ENCODE results near the gene SEMA4B.
"Not testable (repeated sequence)": the region's sequence is repeated elsewhere in the genome, so short reads cannot be mapped to it uniquely, and the experiment has no call there.

Gene SEMA4B

DNA sequence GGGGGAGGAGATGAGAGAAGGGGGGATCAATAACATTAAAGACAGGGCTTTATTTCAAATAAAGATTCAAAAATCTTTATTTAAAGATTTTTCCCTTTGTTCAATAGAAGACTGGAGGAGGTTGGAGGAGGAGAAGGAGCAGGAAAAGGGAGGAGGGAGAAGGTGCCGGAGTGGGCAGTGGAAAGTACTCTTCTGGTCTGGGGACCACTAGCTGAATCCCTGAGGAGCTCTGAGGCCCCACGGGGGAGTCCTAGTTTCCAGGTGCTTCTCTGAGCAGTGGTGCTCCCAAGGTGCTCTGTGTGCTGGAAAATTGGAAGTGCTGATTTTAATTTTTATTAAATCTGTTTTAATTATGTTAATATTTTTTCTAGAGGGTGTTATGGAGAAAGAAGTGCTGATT lies 19.4 kb upstream of the SEMA4B start:
- DNase-seq: no peak

DNA sequence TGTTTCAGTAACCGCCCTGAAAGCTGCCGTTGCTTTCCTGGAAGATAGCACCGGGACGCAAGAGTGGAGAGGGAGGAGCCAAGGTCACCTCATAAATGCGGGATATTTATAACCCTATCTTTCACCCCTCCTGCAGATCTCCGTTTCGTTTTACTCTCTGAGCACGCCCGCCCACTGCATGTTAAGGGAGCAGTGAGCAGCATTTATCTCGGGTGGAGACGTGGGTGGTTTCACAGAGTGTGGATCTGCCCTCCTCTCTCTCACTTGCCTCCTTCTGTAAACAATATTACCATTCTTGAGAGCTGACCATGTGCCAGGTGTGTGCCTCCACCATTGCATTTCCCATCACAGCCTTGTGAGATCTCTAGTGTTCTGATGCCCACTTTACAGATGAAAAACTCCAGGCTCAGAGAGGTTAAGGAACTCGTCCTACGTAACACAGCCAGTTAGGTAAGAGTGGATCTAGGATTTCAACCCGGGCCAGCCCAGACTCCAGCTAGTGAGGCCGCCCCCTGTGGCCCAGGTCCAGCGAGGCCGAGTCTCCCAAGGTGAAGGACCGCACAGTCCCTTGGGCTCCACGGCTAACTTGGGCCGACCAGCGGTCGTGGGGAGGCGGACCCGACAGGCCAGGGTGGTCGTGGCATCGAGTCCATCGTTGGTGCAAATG lies 16.9 kb upstream of the SEMA4B start:
- DNase-seq: peak; percentile 22

DNA sequence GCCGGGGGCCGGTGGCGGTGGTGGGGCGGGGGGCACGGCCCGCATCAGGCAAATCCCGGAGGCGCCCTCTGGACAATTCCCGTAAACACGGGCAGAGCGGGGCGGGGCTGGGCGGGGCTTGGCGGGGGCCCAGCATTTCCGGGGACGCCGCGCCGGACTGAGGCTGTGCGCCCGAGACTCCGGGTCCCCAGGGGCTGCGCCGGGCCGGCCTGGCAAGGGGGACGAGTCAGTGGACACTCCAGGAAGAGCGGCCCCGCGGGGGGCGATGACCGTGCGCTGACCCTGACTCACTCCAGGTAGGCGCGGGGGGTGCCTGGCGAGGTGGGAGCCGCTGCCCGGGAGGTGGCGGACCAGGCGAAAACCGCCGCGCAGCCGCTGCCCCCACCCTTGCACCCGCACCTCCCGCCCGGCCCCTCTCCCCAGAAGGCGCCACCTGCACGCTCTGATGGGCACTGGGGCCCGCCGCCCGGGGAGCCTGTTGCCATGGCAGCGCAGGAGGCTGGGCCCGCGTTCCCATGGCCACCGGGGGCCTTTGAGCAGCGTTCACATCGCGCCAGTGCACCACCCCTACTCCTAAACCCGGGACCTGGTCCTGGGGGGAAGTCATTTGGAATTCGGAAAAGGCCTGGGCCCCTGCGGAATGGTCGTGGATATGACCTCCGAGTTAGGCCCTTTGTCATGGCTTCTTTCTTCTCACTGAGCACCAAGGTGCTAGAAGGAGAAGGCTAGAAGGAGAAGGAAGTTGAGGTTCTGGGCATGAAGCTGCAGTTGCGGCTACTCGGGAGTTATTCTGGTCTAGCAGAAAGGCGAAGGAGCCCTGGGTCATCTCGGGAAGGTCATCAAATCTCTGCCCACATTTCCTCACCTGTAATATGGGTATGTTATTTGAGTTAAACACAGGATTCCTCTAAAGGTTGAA lies 16.1 kb upstream of the SEMA4B start:
- peak; percentile 48 for DNase-seq

DNA sequence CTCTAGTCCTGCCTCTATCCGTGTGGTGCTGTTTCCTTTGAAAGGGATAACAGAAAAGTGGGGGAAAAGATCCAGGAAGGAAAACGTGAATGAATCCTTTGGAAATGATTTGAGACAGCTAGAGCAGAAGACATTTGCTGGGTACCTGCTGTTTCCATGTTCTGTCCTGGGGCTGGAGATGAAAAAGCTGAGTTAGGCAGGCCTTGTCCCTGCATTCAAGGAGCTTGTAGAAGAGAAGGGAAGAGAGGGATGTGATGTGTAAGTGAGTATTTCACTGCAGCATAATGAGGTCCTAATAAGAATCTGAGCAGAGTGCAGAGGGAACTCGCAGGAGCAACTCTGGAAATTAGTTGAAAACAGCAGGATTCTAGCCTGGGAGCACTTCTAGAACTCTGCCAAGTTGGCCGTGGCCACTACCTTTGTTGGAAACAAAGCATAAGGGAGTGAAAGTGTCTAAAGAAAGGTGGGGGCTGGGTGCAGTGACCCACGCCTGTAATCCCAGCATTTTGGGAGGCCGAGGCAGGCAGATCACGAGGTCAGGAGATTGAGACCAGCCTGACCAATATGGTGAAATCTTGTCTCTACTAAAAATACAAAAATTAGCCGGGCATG lies 13.8 kb upstream of the SEMA4B start:
- DNase-seq: no peak

DNA sequence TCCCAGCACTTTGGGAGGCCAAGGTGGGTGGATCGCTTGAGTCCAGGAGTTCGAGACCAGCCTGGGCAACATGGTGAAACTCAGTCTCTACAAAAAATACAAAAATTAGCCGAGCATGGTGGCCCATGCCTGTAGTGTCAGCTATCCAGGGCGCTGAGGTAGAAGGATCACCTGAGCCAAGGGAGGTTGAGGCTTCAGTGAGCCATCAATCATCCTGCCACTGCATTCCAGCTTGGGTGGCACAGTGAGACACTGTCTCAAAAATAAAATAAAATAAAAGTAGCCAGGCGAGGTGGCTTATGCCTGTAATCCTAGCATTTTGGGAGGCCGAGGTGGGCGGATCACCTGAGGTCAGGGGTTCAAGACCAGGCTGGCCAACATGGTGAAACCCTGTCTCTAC lies 13.1 kb upstream of the SEMA4B start:
- DNase-seq: not testable (repeated sequence)

DNA sequence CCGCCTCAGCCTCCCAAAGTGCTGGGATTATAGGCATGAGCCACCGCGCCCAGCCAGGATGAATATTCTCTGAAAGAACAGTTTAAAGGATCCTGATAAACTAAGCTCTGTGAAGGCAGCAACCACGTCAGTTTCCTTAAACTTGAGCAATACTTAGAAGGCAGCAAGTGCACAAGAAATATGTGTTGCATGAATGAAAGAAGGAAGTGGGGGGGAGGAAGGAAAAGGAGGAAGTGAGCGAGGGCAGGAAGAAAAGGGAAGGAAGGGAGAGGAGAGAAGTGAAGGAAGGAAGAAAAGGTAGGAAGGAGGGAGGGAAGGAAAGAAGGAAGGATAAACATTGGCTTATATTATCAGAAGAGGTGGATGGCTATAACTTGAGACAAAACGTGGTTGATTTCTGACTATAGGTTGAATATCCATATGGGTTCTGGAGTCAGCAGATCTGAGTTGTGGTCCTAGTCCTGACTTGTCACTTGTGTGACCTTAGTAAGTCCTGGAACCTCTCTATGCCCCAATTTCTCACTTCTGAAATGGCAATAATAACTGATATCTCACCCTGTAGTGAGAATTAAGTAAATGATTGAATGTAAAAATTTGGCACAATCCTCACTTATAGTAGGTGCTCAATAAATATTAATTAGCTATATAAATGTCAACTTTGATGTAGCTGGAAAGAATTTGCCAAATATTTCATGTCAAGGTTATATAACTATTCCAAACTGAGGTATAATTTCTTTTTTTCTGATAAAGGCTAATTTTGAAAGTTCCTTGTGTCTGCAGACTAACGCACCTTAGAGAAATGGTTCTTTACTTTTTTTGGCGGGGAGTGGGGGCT lies 12.0 kb upstream of the SEMA4B start:
- DNase-seq: no peak

DNA sequence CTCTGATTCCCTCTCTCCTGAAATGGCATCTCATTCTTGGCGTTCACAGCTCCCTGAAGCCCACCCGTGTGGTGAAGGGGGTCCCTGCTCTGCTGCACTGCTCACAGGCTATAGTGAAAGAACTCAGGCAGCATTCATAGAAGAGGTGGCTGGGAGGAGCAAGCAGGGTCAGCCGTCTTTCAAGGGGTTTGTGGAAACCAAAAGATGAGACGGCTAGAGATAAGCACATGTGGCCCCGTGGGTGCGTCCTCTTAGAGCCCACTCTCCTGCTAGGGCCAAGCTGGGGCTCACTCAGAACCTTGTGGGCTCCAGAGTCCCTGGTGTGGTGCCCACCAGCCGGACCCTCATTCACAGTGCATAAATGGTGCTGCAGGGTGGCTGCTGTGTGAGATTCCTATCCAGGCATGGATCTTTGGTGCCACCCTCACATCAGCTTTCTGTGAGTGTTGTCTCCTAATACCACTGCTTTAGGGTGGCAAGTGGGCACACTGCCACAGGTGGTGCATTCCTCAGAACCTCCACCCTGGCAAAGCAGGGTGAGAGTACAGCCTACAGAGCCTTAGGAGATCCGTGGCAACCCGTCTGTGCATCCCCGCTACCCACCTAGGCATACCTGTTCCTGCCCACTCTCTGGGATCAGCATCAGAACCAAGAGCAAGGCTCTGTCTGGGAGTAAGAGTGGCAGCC lies 11.2 kb upstream of the SEMA4B start:
- DNase-seq: no peak

DNA sequence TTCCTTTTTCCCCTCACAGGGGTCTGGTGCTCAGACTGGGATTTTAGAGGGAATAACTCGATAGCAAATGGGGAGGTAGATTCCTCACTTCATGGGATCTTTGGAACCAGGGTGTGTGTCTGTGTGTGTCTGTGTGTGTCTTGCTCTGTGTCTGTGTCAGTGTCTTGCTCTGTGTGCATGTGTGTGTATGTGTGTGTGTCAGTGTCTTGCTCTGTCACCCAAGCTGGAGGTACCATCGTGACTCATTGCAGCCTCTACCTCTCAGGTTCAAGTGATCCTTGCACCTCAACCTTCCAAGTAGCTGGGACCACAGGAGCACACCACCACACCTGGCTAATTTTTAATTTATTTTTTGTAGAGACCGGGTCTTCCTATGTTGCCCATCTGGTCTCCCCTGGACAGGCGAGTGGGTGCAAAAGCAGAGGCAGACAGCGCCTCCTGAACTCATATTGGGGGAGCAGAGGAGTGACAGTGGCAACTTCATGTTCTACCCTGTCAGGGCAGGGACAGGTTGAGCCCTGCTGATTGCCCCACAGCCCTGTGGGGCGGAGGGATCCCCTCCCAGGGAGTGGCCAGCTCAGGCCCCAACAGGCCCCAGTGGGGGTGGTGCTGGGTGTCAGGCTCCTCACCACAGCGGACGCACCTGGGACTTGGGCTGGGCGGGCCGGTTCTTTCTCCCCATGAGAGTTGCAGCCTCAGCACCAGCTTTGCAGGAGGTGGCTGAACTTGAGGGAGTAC lies 10.4 kb upstream of the SEMA4B start:
- no peak for DNase-seq

DNA sequence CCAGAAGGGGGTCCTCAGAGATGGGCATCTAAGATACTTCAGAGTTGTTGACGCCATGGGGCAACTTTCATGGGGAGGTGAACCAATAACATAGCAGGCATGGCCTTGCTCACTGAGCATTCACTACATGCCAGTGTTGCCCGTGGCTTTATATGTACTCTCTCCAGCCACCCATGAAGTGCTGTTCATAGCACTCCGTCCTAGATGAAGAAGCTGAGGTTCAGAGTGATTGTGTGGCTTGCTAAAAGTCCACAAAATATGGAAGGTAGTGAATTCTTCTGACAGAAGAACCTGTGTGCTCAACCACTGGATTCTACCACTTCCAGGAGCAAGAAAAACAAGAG lies 9.8 kb upstream of the SEMA4B start:
- DNase-seq: no peak

DNA sequence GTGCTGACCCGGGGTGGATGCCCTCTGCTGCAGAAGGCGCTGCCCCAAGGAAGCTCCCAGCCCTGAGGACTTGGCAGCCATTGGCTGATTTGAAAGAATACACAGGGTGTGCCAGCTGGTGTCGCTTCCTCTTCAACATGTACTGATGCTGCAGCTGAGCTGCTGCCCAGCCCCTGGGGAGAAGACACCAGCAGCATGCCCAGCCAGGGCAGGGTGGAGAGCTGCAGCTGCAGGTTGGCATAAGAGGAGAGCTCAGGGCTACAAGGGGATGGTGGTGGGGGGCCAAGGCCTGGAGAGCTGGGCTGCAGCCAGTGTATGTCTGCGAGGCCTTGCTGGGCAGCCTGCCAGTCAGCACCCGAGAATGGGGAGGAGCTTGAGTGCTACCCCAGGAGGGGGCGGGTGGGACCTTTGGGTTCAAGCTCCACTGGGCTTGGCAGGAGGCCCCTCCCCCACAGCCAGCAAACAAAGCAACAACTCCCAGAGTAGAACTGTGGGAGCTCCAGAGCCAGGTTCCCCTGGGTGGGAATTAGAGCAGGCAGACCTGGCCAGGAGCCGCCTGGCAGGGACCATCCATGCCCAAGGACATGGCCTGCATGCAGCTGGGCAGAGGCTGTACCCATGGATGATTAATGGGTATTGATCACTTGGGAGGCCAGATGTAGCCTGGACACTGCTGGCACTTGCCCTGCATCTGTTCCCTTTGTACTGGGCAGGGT lies 9.2 kb upstream of the SEMA4B start:
- peak; percentile 22 for DNase-seq

DNA sequence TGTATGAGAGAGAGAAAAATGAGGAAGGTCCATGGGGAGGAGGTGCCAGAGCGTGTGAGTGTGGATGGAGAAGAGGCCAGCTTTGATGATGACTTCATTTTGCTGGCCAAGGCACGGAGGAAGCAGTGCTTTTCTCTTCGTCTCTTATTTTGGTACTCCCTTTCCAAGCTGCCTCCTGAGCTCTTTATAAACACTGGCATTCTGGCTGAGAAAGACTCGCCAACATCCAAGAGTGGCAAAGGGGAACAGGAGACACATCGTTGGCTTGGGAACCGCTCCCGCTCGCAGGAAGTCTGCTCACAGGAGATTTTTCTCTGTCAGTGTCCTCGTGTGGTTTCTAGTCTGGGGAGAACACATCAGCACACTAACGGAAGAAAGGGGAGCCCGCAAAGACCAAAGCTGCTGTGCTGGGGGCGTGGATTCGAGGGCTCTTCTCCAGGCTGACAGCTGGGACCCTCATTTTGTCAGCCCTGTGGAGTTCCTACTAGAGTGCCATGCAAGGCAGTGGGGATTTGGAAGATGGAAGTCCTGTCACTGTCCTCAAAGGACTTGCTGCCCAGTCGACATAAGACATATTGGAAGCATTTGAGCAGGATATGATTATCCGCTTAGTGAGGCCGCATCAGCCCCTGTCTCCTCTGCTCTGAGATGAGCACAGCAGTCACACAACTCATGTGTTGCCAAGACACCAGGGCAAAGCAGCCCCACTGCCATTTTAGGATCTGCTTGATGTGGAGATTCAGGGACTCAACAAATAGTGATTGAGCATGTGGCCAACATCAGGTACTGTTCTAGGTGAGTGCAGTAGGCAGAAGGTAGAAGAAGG lies 8.0 kb upstream of the SEMA4B start:
- no peak for DNase-seq

DNA sequence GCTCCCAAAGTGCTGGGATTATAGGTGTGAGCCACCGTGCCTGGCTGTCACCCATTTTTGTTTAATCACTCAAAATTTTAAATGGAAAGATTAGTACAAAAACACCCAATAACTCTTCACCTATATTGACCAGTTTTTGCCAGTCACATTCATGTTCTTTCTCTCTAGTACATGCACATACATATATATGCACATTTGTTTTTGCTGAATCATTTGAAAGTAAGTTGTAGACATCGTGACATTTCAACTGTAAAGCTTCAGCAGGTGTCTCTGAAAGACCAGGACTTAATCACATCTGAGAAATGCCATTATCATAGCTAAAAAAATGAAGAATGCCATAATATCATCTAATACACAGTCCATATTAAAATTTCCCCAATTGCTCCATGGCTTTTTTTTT lies 6.5 kb upstream of the SEMA4B start:
- DNase-seq: no peak

DNA sequence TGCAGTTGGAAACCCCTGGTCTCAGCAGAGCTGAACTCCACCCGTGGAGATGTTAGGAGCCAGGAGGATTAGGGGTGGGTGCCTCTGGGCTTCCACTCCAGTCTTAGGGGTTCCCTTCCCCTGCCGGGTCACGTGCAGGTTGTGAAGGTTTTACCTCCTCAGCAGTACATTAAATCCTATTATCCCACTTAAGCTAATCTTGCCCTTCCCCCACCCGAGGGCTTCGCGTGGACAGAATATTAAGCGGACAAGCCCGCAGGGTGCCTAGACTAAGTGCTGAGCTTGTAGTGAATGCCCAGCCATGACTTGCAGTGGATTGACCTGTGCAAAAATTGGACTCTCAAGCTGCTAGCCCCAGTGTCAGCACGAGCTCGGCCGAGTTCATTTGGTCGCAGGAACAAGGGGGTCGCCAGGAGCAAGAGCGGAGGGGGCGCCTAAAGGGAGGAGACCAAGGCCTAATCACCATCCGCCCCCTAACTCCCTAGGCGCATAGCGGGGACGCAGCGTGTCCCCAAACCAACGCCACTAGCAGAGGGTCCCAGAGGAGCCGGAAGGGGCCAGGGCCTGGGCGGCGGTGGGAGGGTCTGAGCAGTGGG lies 498 bp upstream of the SEMA4B start:
- DNase-seq: no peak

DNA sequence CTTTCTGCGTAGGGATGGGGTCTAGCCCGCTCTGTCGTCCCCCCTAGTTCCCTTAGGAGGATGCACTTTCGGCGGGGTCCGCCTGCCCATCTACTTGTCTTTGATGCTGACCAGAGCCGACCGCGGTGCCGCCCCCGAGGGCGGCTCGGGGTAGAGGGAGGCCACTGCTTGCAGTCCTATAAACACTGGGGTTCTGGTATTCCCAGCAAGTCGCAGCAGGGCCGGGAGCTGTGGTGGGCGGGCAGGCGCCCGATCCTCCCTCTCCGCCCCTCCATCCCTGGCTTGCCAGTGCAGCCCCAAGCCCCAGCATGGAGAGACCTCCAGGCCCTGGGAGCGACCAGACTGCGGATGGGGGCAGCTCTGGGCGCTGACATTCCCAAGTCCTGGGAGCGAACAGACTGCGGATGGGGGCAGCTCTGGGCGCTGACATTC lies 830 bp downstream of the SEMA4B start:
- DNase-seq: no peak

DNA sequence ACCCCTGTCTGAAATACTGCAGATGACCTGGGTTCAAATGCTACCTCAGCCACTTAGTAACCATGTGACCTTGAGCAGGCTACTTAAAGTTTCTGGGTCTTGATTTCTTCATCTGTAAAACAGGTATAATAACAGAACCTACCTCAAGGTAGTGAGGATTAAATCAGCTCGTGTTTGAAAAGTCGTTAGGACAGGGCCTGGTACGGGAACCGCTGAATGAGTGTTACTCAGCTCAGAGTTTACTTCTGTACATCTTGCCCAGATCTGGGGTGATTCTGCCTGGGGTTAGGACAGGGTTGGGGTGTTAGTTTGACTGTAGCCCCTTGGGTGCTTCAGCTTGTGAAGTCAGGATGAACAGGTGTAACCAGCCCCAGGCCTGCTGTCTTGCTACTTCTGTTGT lies 1.8 kb downstream of the SEMA4B start:
- no peak for DNase-seq

DNA sequence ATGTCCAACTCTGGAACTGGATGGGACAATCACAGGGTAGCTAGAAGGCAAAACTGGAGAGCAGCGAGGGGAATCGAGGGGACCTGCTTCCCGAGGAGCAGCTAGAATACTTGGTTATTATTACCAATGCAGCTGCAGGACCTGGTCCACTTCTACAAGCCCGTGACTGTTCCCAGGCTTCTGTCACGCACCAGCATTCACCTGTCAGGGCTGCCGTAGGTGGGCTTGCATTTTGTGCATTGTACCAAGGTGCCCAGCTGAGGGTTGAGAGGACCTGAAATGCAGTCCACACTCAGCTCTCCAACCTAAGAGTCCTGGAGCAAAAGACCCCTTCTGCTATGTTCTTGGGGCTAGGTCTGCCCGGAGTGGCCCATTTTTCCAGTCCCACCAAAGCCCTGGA lies 2.3 kb downstream of the SEMA4B start:
- DNase-seq: no peak

DNA sequence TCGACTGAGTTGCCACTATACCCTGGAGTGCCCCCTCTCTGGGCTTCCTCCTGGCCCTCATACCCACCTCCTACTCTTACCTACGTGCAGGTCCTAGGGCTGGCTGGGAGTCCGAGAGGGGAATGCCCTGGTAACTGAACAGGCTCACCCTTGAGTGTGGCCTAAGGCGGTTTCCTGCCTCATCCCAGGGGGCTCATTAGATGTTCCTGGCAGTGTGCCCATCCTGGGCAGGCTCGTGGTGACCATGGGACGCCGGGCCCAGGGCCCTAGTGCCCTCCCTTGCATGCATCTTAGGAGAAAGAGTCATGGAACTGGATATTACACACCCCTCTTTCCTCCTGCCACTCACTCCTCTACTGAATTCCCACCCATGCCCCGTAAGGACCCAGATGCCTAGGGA lies 2.8 kb downstream of the SEMA4B start:
- no peak for DNase-seq

DNA sequence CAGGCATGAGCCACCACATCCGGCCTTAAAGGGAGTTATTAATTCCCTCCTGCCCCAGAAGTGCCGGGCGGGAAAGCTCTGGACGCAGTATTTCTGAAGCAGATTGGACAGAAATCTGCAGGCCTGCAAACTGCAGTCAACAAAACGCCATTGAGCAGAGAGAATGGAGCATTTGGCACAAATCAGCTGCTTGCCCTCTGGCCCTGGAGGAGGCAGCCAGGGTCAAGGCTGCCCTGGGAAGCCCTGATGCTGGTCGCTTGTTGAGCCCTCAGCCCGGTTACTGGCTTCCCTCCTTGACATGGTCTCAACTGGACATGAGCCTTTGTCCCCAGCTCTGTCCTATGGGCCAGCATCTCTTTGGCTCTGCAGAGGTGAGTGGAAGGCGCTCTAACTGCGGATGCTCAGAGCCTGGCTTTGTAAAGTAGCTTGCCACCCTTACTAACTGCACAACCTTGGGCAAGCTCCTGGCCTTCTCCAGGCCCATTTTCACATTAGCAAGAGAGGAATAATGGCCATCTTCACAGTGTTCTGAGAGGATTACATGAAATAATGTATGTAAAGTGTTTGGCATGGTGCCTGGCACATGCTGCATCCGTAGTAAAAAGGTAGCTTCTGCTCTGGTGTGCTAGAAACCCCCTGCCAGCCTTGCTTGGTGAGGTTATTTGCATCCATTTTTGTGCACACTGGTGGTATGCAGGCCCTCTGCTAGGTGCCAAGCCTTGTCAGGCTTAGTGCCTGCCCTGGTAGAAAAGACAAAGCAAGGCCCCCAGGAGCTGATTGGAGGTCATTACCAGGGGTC lies 4.1 kb downstream of the SEMA4B start:
- DNase-seq: no peak

DNA sequence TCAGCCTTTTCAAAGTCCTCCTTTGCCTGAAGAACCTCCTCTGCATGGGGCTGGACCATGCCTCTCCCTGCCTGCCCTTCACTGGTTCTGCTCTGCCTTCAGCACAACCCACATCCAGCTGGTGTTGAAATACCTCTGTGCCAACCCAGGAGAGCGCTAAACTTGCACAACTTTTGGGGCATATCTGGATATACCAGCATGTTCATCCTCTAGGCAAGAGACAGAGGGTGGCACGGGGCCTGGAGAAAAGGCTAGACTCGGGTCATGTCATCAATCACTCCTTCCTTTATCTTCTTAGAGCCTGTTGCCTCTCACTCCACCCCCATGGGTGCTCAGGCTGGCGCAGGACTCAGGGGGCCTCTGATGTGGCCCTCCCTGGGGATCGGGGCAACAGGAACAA lies 4.8 kb downstream of the SEMA4B start:
- no peak for DNase-seq

Measured in stimulated activated CD4-positive, alpha-beta T cell treated with anti-CD3 and anti-CD28 coated beads, Interleukin-4, amount 100 ng/mL, for 1 hour (primary cell).